IMR-90 (cell line): ENCODE measurements around the gene CREBZF. TPM values are rescaled to one million over a fixed set of nuclear protein-coding genes. Genes with fewer than 3 reads are reported as not detected.

Experiments
- ATAC-seq: fragments of 200-7000 bp; cut with Tn5 transposase; 2 replicates; pipeline ENCODE4 v1.9.1; 2020; ENCODE audit warnings: low read depth, mild to moderate bottlenecking, moderate library complexity
- BruUV-seq: library from RNA; stranded (reverse); fragments of 400-500 nt; replicated peaks from 2 replicates; lab custom pipeline; 2021; lab: Mats Ljungman, UMichigan
- CTCF ChIA-PET: fragments of 300-600 bp; formaldehyde crosslinking; extraction: SDS; loops from one replicate; lab custom pipeline; 2021; ENCODE audit warnings: antibody characterized with exemption; lab: Yijun Ruan, JAX
- POLR2A ChIA-PET: fragments of 300-600 bp; sonication (Branson Sonifier 250); formaldehyde crosslinking; loops from one replicate; lab custom pipeline; 2022; ENCODE audit warnings: antibody characterized with exemption; ENCODE audit not compliant: unreplicated experiment; lab: Charles Lee
- DNase-seq: peaks from one replicate; pipeline ENCODE4 v3.0.0; 2013
- H2AFZ ChIP-seq: replicated peaks from 2 replicates; pipeline ENCODE3; 2013; ENCODE audit warnings: low read length, mild to moderate bottlenecking; ENCODE audit not compliant: poor library complexity
- H2AK5ac ChIP-seq: 2 replicates; pipeline ENCODE4 v1.6.1; 2013; ENCODE audit warnings: low read depth, low read length, inconsistent platforms
- H2AK9ac ChIP-seq: replicated peaks from 2 replicates; pipeline ENCODE3; 2013; ENCODE audit warnings: mild to moderate bottlenecking, low read depth, low read length, moderate library complexity; ENCODE audit not compliant: poor library complexity
- H2BK120ac ChIP-seq: 2 replicates; pipeline ENCODE4 v1.6.1; 2013; ENCODE audit warnings: low read depth, low read length, inconsistent platforms
- H2BK15ac ChIP-seq: 3 replicates; pipeline ENCODE4 v1.6.1; 2013; ENCODE audit warnings: low read depth, low read length, inconsistent platforms
- H2BK20ac ChIP-seq: 2 replicates; pipeline ENCODE4 v1.6.1; 2013; ENCODE audit warnings: low read depth, mild to moderate bottlenecking, inconsistent platforms, low read length, moderate library complexity
- H2BK5ac ChIP-seq: 2 replicates; pipeline ENCODE4 v1.6.1; 2013; ENCODE audit warnings: mild to moderate bottlenecking, low read depth, low read length, inconsistent platforms; ENCODE audit not compliant: poor library complexity, severe bottlenecking
- H3K14ac ChIP-seq: replicated peaks from 2 replicates; pipeline ENCODE4 v1.6.1; 2013; ENCODE audit warnings: low read depth, low read length, inconsistent platforms
- H3K18ac ChIP-seq: 2 replicates; pipeline ENCODE4 v1.6.1; 2013; ENCODE audit warnings: low read depth, low read length, control low read depth
- H3K23ac ChIP-seq: 2 replicates; pipeline ENCODE4 v1.6.1; 2013; ENCODE audit warnings: low read depth, low read length, inconsistent platforms
- H3K27ac ChIP-seq: 2 replicates; pipeline ENCODE4 v1.5.1; 2013; ENCODE audit warnings: mild to moderate bottlenecking, control low read depth, low read length; ENCODE audit not compliant: insufficient read depth
- H3K27me3 ChIP-seq: 2 replicates; pipeline ENCODE4 v1.6.1; 2013; ENCODE audit warnings: low read length; ENCODE audit not compliant: control insufficient read depth, insufficient read depth
- H3K36me3 ChIP-seq: 2 replicates; pipeline ENCODE4 v1.6.1; 2013; ENCODE audit warnings: low read length, mixed read lengths; ENCODE audit not compliant: control insufficient read depth, insufficient read depth
- H3K4ac ChIP-seq: 2 replicates; pipeline ENCODE4 v1.6.1; 2013; ENCODE audit warnings: low read depth, low read length, inconsistent platforms
- H3K4me1 ChIP-seq: 2 replicates; pipeline ENCODE4 v1.6.1; 2013; ENCODE audit warnings: low read length, mixed read lengths; ENCODE audit not compliant: control insufficient read depth, insufficient read depth
- H3K4me2 ChIP-seq: 2 replicates; pipeline ENCODE4 v1.6.1; 2013; ENCODE audit warnings: low read depth, mild to moderate bottlenecking, control low read depth, low read length, moderate library complexity
- H3K4me3 ChIP-seq: 2 replicates; pipeline ENCODE4 v1.5.1; 2013; ENCODE audit warnings: low read depth, mild to moderate bottlenecking, control low read depth, low read length, moderate library complexity; ENCODE audit not compliant: insufficient read depth
- H3K56ac ChIP-seq: 2 replicates; pipeline ENCODE4 v1.6.1; 2013; ENCODE audit warnings: low read length, inconsistent platforms; ENCODE audit not compliant: insufficient read depth; ENCODE audit errors: extremely low read depth
- H3K79me1 ChIP-seq, 2 experiments: 2 replicates each; pipeline ENCODE4 v1.6.1; 2013; ENCODE audit warnings: low read length in 2 of 2, inconsistent platforms in 1 of 2, low read depth in 1 of 2
- H3K9ac ChIP-seq: 2 replicates; pipeline ENCODE4 v1.6.1; 2013; ENCODE audit warnings: low read depth, low read length, control low read depth
- H3K9me1 ChIP-seq: 2 replicates; pipeline ENCODE4 v1.6.1; 2013; ENCODE audit warnings: low read length, inconsistent platforms; ENCODE audit not compliant: insufficient read depth
- H3K9me3 ChIP-seq: 2 replicates; pipeline ENCODE4 v1.6.1; 2013; ENCODE audit warnings: low read length; ENCODE audit not compliant: control insufficient read depth, insufficient read depth
- H4K20me1 ChIP-seq: 2 replicates; pipeline ENCODE4 v1.6.1; 2013; ENCODE audit warnings: low read length, inconsistent platforms; ENCODE audit not compliant: insufficient read depth
- H4K5ac ChIP-seq: 2 replicates; pipeline ENCODE4 v1.6.1; 2013; ENCODE audit warnings: mild to moderate bottlenecking, low read depth, low read length, control low read depth
- H4K8ac ChIP-seq, 2 experiments: 2 replicates each; pipeline ENCODE4 v1.6.1; 2013; ENCODE audit warnings: low read depth in 2 of 2, low read length in 2 of 2, control low read depth in 1 of 2, inconsistent platforms in 1 of 2
- H4K91ac ChIP-seq: 2 replicates; pipeline ENCODE4 v1.6.1; 2013; ENCODE audit warnings: low read depth, low read length, inconsistent platforms; ENCODE audit not compliant: insufficient read depth
- BHLHE40 ChIP-seq: fragments of 150-350 bp; IDR thresholded peaks from 2 replicates; pipeline ENCODE4 v1.6.1; 2016; ENCODE audit warnings: mild to moderate bottlenecking, low read depth, low read length
- CEBPB ChIP-seq: IDR thresholded peaks from 2 replicates; pipeline ENCODE4 v1.6.1; 2012; ENCODE audit warnings: low read depth, low read length, improper control_type of control experiment
- CTCF ChIP-seq: conservative IDR thresholded peaks from 2 replicates; pipeline ENCODE4 v1.5.1; 2012; ENCODE audit warnings: mild to moderate bottlenecking, low read depth, low read length, improper control_type of control experiment
- ELK1 ChIP-seq: fragments of 150-350 bp; IDR thresholded peaks from 2 replicates; pipeline ENCODE4 v1.6.1; 2016; ENCODE audit warnings: low read depth, mild to moderate bottlenecking, low read length, moderate library complexity, borderline replicate concordance
- FOS ChIP-seq: fragments of 150-350 bp; IDR thresholded peaks from 2 replicates; pipeline ENCODE4 v1.6.1; 2016; ENCODE audit warnings: low read depth, low read length
- MAFK ChIP-seq: IDR thresholded peaks from 2 replicates; pipeline ENCODE4 v1.6.1; 2012; ENCODE audit warnings: low read depth, low read length, improper control_type of control experiment
- POLR2A ChIP-seq: IDR thresholded peaks from 2 replicates; pipeline ENCODE4 v1.6.1; 2012; ENCODE audit warnings: mild to moderate bottlenecking, low read depth, low read length
- RCOR1 ChIP-seq: IDR thresholded peaks from 2 replicates; pipeline ENCODE4 v1.6.1; 2012; ENCODE audit warnings: mild to moderate bottlenecking, low read length, improper control_type of control experiment; ENCODE audit not compliant: insufficient replicate concordance
- RFX5 ChIP-seq: IDR thresholded peaks from 2 replicates; pipeline ENCODE4 v1.8.0; 2012; ENCODE audit warnings: low read depth, mild to moderate bottlenecking, low read length, moderate library complexity
- SMC3 ChIP-seq: fragments of 150-350 bp; IDR thresholded peaks from 2 replicates; pipeline ENCODE4 v1.6.1; 2016; ENCODE audit warnings: low read depth, mild to moderate bottlenecking, antibody characterized with exemption, low read length, moderate library complexity
- WGBS, 2 experiments: methylation state at CpG; one replicate each; pipeline versions ENCODE4 v1.1.5 to v1.1.7; 2013; ENCODE audit warnings: missing lambda C conversion rate in 2 of 2; ENCODE audit not compliant: insufficient read length in 1 of 2; ENCODE audit errors: extremely low coverage in 2 of 2; 5-methylcytosine and 5-hydroxymethylcytosine counted together
- dilution Hi-C: fragments of 300-500 bp; cut with HindIII; formaldehyde crosslinking; loops from one replicate; pipeline ENCODE4 v1.14.3; 2018; ENCODE audit warnings: low sequenced_read_pairs; ENCODE audit not compliant: unreplicated experiment
- in situ Hi-C: fragments of 300-500 bp; cut with MboI; formaldehyde crosslinking; loops from 3 replicates; pipeline ENCODE4 v1.14.3; 2019; ENCODE audit warnings: low sequenced_read_pairs, inconsistent platforms, mixed read lengths
- intact Hi-C: fragments of 100-400 bp; cut with micrococcal nuclease; formaldehyde crosslinking; loops from 2 replicates; pipeline ENCODE4 v1.10.0; 2022
- polyA plus RNA-seq, 3 experiments: library from polyadenylated mRNA; depleted of rRNA; stranded (reverse); fragments of >200 nt; gene quantifications; 2 replicates each; pipeline ENCODE4 v1.2.3, GENCODE V29; 2012; ENCODE audit warnings: low replicate concordance in 1 of 3
- total RNA-seq: library from RNA; depleted of rRNA; stranded (reverse); fragments of >200 nt; gene quantifications from 2 replicates; pipeline ENCODE4 v1.2.3, GENCODE V29; 2012

CREBZF gene
- total and polyA plus RNA-seq, 2 of the 4 experiments (the other 2 are of a cell fraction), result 12.5 to 17.7 TPM

- TF ChIP-seq POLR2A (peak; percentile 79; the same call in 1 of the 2 replicates), RFX5 (no peak)
Measured at GRCh38 chr11:85647604-85648299, 17.2 kb downstream of the CREBZF start, which contains the start of gene TMEM126A (continued).

GRCh38 chr11:85647078-85647477 is 17.9 kb downstream of the CREBZF start:
- no peak overlapping the region; the same call in 1 of the 2 replicates for H3K4ac ChIP-seq
- peak overlapping the region; percentile 92; the same call in 1 of the 2 replicates for H4K5ac ChIP-seq
- no peak for DNase-seq
- no peak overlapping the region for H3K18ac ChIP-seq
- peak overlapping the region; percentile 89; the same call in 1 of the 2 replicates for H3K4me3 ChIP-seq
- H3K56ac ChIP-seq, result peak overlapping the region; percentile 88
- no peak overlapping the region for H2AK9ac ChIP-seq
- no peaks in the 10 kb centered on the region for H3K27me3 ChIP-seq
- H3K9ac ChIP-seq, result peak overlapping the region; percentile 87; the same call in 1 of the 2 replicates
- no peak overlapping the region for H2BK20ac ChIP-seq
- H3K23ac ChIP-seq, result peak overlapping the region; percentile 86; the same call in 1 of the 2 replicates
- H3K4me1 ChIP-seq, result no peaks in the 10 kb centered on the region
- no peak overlapping the region for H3K14ac ChIP-seq
- no peaks in the 10 kb centered on the region for H3K9me1 ChIP-seq
- peak overlapping the region; percentile 98 for H4K8ac ChIP-seq
- in situ Hi-C loops (no loop called here), intact Hi-C loops (no loop called here), dilution Hi-C loops (no loop called here)
- POLR2A ChIA-PET, result interaction anchor here (0.8 kb wide), 1 partner anchor 9 kb away, joined by 3 read pairs; no protein-coding TSS in a partner anchor
- TF ChIP-seq BHLHE40 (no peak), CTCF (no peak), RFX5 (no peak), RCOR1 (no peak), POLR2A (no peak), FOS (no peak), MAFK (no peak), SMC3 (no peak), ELK1 (no peak), CEBPB (no peak)
- H4K20me1 ChIP-seq, result no peaks in the 10 kb centered on the region
- H3K4me2 ChIP-seq, result peak overlapping the region; percentile 84
- CTCF ChIA-PET, result no interaction called here
- H2AK5ac ChIP-seq, result no peak overlapping the region
- peaks cover 16 to 39% of the 10 kb centered on the region in 2 experiments for H3K79me1 ChIP-seq
- no peak overlapping the region for H2AFZ ChIP-seq
- H2BK5ac ChIP-seq, result no peak overlapping the region
- no peak overlapping the region for H3K27ac ChIP-seq
- no peak overlapping the region for H4K91ac ChIP-seq
- no peak overlapping the region for H2BK120ac ChIP-seq
- no peak for ATAC-seq
- no TSS peak for BruUV-seq
- WGBS, 2 experiments, result no CpG with 5 or more reads among the region's 2 CpGs
- H2BK15ac ChIP-seq, result no peak overlapping the region
- no peaks in the 10 kb centered on the region for H3K9me3 ChIP-seq
- peaks cover 2% of the 10 kb centered on the region for H3K36me3 ChIP-seq
